HG03571 (cell line): Measurements from ENCODE around the gene CSRNP2.
"Not testable (repeated sequence)": the region's sequence is repeated elsewhere in the genome, so short reads cannot be mapped to it uniquely, and the experiment has no call there.

ENCODE experiments used
- ATAC-seq: cut with Tn5 transposase; IDR thresholded peaks from one replicate; pipeline ENCODE4 v1.9.1; 2021; ENCODE audit not compliant: unreplicated experiment

Gene CSRNP2

GRCh38 chr12:51083126-51083833 is at the start of gene CSRNP2:
TSS of gene CSRNP2 (minus strand) at chr12:51083596. CDS start at chr12:51076561, 7,035 bp downstream.
- peak; percentile 98 for ATAC-seq

GRCh38 chr12:51132693-51133092 is 49.3 kb upstream of the CSRNP2 start:
- ATAC-seq = no peak

- no peak for ATAC-seq
Observed at GRCh38 chr12:51131745-51132521, 48.5 kb upstream of the CSRNP2 start.

GRCh38 chr12:51128919-51129318 is 45.5 kb upstream of the CSRNP2 start:
- no peak for ATAC-seq

GRCh38 chr12:51127050-51127729 is 43.8 kb upstream of the CSRNP2 start:
- ATAC-seq = no peak

GRCh38 chr12:51126297-51126696 is 42.9 kb upstream of the CSRNP2 start:
- ATAC-seq = no peak

- no peak for ATAC-seq
Observed at GRCh38 chr12:51124504-51124903, 41.1 kb upstream of the CSRNP2 start.

GRCh38 chr12:51122844-51123243 is 39.4 kb upstream of the CSRNP2 start:
- ATAC-seq = no peak

- no peak for ATAC-seq
Observed at GRCh38 chr12:51118706-51119105, 35.3 kb upstream of the CSRNP2 start.

- ATAC-seq = no peak
Observed at GRCh38 chr12:51115533-51115932, 32.1 kb upstream of the CSRNP2 start.

GRCh38 chr12:51108136-51108535 is 24.7 kb upstream of the CSRNP2 start:
- no peak for ATAC-seq

- ATAC-seq = no peak
Observed at GRCh38 chr12:51103977-51104376, 20.6 kb upstream of the CSRNP2 start.

- ATAC-seq = no peak
Observed at GRCh38 chr12:51098611-51099010, 15.2 kb upstream of the CSRNP2 start.

- no peak for ATAC-seq
Observed at GRCh38 chr12:51090705-51091229, 7.4 kb upstream of the CSRNP2 start.

GRCh38 chr12:51087818-51088217 is 4.4 kb upstream of the CSRNP2 start:
- no peak for ATAC-seq

- ATAC-seq = no peak
Observed at GRCh38 chr12:51086933-51087332, 3.5 kb upstream of the CSRNP2 start.

GRCh38 chr12:51085757-51086156 is 2.4 kb upstream of the CSRNP2 start:
- ATAC-seq = no peak

- no peak for ATAC-seq
Observed at GRCh38 chr12:51082561-51083125, 753 bp downstream of the CSRNP2 start.

GRCh38 chr12:51081421-51081820 is 2.0 kb downstream of the CSRNP2 start:
- ATAC-seq = no peak

- no peak for ATAC-seq
Observed at GRCh38 chr12:51080136-51080535, 3.3 kb downstream of the CSRNP2 start.

- ATAC-seq = not testable (repeated sequence)
Observed at GRCh38 chr12:51078866-51079265, 4.5 kb downstream of the CSRNP2 start.
